ENCODE data around the gene XDH.

GRCh38 chr2:31382452-31383120, 32.0 kb downstream of the XDH start:
- no peak for TF ChIP-seq EZH2 (optimal IDR thresholded peaks at IDR 0.05; ENCODE audit: low read depth, low read length)
- no peak for TF ChIP-seq CTCF (IDR thresholded peaks at IDR 0.05; ENCODE audit: low read length)

Data from MM.1S (cell line).